ENCODE data around the gene TPT1.

The TPT1 gene

GRCh38 chr13:45333977-45334922 is 6.7 kb downstream of the TPT1 start:
- DNase-seq (ENCODE audit: low read depth in 2 of 2): no peak

GRCh38 chr13:45333251-45333976 is 7.6 kb downstream of the TPT1 start:
- DNase-seq (ENCODE audit: low read depth in 2 of 2): no peak

DNA sequence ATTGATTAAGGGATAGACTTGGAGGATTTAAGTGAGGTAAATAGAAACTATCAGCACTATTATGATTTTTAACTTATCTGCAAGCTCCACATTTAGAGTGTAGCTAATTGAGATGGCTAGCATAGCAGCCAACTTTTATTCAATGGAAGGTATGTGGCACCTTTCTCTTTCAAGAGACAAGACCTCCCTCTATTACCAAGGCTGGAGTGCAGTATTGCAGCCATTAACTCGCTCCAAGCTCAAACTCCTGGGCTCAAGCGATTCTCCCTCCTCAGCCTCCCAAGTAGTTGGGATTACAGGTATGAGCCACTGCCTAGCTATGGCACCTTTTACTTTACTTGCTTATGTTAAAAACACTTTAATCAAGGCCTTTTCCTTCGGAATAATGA is 8.2 kb downstream of the TPT1 start:
- DNase-seq (ENCODE audit: low read depth in 2 of 2): no peak

GRCh38 chr13:45332036-45332830 is 8.8 kb downstream of the TPT1 start:
- DNase-seq (ENCODE audit: low read depth in 2 of 2): peak; percentile 91 to 93

GRCh38 chr13:45331692-45332035 is 9.3 kb downstream of the TPT1 start:
- DNase-seq (ENCODE audit: low read depth in 2 of 2): no peak

- no peak for DNase-seq (ENCODE audit: low read depth in 2 of 2)
Measured at GRCh38 chr13:45331123-45331619, 9.8 kb downstream of the TPT1 start.

DNA sequence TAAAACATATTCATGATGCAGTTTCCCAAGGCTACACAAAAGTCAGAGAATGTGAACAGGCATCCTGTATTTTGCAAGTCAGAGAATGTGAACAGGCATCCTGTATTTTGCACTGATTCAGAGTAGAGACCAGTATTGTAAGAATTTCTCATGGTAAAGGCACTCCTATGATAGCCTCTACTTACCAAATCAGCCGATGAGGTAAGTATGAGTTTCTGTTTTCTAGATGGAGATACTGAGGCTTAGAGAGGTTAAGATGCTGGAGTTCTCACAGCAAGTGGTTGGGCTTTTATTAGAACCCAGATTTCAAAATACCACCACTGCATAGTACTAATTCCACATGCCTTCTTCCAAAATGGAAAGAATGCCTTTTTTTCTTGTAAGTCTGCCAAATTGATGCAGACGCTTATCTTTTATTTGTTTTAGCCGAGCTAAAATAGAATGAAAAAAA is 12.3 kb downstream of the TPT1 start:
- peak; percentile 75 to 80 for DNase-seq (ENCODE audit: low read depth in 2 of 2)

DNA sequence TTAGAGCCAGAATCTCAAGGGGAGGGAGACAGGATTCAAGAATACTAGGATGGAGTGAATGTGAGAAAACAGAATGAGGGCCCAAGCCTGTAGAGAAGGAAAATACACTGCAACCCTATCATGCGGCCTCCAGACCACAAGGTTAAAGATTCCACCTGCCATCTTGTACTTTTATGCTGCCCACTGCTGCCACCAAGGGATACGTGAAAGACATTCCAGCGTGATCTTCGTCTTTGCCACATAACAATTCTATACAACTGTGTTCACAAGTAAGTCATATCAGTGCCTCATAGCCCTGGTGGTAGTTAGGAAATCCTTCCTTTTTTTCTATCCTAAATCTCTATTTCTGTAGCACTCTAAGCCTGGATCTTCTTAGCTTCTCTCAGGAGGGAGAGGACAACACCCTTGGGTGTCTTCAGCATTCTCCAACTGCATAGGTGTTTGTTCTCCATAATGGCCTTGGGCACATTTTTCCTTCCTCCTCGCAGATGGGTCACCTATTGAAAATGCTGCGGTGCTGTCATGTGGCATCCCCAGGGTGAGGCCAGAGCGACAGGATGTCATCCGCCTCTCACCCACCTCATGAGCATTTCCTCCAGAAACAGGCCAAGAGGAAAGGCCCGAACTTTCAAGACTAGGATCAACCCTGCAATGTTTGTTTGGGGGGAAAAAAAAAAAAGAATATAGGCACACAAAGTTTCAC is 13.6 kb downstream of the TPT1 start:
- no peak for DNase-seq (ENCODE audit: low read depth in 2 of 2)

DNA sequence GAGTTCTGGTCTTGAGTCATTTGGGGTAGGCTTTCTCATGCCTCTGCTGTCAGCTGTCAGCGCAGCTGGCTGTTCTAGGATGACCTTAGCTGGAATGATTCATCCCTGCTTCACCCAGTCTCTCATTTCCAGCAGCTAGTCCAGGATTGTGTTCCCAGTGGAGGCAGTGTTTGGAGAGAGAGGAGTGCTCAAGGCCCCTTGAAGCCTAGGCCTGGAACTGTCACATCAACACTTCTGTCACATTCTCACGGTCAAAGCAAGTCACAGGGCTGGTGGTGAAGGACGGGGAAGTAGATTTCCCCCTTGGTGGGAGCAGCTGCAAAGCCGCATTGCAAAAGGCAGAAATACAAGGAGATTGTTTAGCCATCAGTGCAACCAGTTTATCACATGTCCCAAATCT is 15.2 kb downstream of the TPT1 start:
- peak; percentile 66 to 67 for DNase-seq (ENCODE audit: low read depth in 2 of 2)

- no peak for DNase-seq (ENCODE audit: low read depth in 2 of 2)
Measured at GRCh38 chr13:45320876-45321629, 19.9 kb downstream of the TPT1 start.

- DNase-seq (ENCODE audit: low read depth in 2 of 2): no peak
Measured at GRCh38 chr13:45316996-45317395, 24.0 kb downstream of the TPT1 start.

DNA sequence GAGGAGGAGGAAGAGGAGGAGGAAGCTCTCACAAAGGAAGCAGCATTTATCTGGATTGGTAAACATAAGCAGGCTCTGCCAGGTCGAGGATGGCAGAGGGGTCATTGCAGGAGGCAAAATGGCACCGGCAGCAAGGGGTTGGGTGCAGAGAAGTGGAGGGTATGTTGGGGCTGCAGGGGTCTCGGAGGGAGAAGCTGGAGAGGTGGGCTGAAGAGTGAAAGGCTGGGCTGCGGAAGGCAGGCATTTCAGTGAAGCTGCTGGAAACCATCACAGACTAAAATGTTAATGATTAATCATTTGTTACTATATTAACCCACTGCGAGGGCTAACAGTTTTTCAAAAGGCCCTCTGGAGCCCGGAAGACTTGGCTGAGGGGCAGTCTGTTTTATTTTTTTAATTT is 24.6 kb downstream of the TPT1 start:
- DNase-seq (ENCODE audit: low read depth in 2 of 2): no peak

DNA sequence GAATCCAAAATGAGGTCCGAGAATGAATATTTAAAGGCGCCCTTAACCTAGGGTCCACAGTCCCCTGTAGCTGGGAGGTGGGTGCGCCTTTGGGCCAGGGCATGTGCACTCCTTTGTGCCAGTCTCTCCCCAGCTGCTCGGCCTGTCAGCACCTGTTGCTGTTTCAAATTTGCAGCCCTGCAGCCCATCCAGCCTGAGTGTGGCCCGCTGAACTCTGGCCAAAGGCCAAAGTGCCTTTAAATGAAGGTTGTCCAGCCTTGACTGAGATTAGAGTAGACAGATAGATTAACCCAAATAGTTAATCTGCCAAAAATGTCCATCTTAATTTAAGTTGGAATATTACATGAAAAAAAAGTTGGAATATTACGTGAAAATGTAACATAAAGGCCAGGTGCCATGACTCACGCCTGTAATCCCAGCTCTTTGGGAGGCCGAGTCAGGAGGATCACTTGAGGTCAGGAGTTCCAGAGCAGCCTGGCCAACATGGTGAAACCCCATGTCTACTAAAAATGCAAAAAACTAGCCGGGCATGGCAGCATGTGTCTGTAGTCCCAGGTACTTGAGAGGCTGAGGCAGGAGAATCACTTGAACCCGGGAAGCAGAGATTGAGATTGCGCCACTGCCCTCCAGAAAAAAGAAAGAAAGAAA is 25.3 kb downstream of the TPT1 start:
- DNase-seq (ENCODE audit: low read depth in 2 of 2): no peak

GRCh38 chr13:45314822-45315221 is 26.2 kb downstream of the TPT1 start:
- DNase-seq (ENCODE audit: low read depth in 2 of 2): no peak

- DNase-seq (ENCODE audit: low read depth in 2 of 2): no peak
Measured at GRCh38 chr13:45310341-45311131, 30.4 kb downstream of the TPT1 start.

DNA sequence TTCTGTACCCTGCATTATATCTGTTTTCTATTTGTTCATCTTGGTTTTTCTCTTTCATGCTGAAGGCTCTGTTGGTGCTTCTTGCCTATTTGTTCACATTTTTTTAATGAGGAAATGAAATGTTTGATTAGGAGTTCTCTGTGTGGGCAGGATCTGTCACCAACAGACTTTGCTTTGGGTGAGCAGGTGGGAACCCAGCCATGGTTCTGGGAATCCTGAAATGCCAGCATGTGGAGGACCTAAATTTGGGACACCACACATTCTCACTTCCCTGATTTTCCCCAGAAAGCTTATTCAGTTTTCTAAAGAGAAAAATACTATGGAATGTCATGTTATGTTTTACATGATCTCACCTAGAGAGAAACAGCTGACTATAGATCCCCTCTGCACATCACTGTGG is 34.0 kb downstream of the TPT1 start:
- no peak for DNase-seq (ENCODE audit: low read depth in 2 of 2)

- DNase-seq (ENCODE audit: low read depth in 2 of 2): no peak
Measured at GRCh38 chr13:45305079-45305478, 35.9 kb downstream of the TPT1 start.

DNA sequence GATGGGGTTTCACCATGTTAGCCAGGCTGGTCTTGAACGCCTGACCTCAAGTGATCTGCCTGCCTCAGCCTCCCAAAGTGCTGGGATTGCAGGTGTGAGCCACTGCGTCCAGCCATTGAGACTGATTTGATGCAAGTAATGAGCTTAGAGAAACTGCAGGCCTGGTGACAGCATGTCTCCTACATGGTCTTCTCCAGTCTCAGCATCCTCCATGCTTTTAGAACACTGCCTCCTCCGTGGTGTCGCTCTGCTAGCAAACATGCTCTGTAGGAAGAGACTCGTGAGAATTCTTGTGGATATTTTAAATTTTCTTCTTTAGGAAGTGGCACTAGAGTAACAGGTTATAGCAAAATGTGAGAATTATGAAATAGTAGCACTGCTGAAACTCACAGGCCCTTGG is 37.1 kb downstream of the TPT1 start:
- no peak for DNase-seq (ENCODE audit: low read depth in 2 of 2)

GRCh38 chr13:45303026-45303425 is 38.0 kb downstream of the TPT1 start:
- DNase-seq (ENCODE audit: low read depth in 2 of 2): no peak

Data from fibroblast of skin of left quadriceps (primary cell).